Activated naive CD4-positive, alpha-beta T cell (primary cell): Measurements from ENCODE around the gene KRTAP23-1.

ENCODE experiments used
- DNase-seq, 4 experiments: peaks; one replicate each; lab custom pipeline; 2025; lab: John Stamatoyannopoulos, UW

The KRTAP23-1 gene

GRCh38 chr21:30306884-30307283 lies 41.5 kb downstream of the KRTAP23-1 start:
- no peak for DNase-seq

- no peak for DNase-seq
Observed at GRCh38 chr21:30305136-30305535, 43.3 kb downstream of the KRTAP23-1 start.
